NCI-H187 (cell line): Measurements from ENCODE around the gene TLE7.

ENCODE experiments used
- DNase-seq, 2 experiments: peaks; one replicate each; lab custom pipeline; 2025; lab: John Stamatoyannopoulos, UW

TLE7 gene

GRCh38 chr16:71442051-71442440 lies at the start of gene TLE7:
Gene TLE7 (minus strand): TSS chr16:71442054. CDS start chr16:71433324, 8,730 bp downstream.
- DNase-seq = no peak

GRCh38 chr16:71491054-71491453 lies 49.2 kb upstream of the TLE7 start:
- DNase-seq = no peak

GRCh38 chr16:71490361-71490760 lies 48.5 kb upstream of the TLE7 start:
- DNase-seq = no peak

DNA sequence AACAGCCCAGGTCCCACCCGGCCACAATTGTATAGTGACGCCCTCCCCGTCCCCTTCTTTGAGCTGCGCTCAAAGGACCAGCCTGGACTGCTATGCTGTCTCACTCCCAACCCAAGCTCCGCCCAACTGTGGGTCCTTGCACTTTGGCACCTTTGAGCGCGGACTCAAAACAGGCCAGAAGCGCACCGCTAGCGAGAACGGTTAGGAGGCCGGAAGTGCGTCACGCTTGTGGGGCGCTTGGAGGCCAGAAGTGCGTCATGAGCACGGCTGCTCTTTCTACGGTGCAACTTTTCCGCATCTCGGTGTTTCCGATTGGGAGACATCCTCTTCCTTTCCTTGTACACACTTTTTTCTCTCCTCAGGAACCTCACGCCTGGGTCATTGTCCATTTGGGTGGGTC lies 47.3 kb upstream of the TLE7 start, which contains the start of gene ZNF19:
Gene ZNF19, minus strand, starts transcription at position 203 of the 400 bp plus-strand sequence. CDS start 7,210 bp downstream, outside the sequence.
- DNase-seq = no peak

DNA sequence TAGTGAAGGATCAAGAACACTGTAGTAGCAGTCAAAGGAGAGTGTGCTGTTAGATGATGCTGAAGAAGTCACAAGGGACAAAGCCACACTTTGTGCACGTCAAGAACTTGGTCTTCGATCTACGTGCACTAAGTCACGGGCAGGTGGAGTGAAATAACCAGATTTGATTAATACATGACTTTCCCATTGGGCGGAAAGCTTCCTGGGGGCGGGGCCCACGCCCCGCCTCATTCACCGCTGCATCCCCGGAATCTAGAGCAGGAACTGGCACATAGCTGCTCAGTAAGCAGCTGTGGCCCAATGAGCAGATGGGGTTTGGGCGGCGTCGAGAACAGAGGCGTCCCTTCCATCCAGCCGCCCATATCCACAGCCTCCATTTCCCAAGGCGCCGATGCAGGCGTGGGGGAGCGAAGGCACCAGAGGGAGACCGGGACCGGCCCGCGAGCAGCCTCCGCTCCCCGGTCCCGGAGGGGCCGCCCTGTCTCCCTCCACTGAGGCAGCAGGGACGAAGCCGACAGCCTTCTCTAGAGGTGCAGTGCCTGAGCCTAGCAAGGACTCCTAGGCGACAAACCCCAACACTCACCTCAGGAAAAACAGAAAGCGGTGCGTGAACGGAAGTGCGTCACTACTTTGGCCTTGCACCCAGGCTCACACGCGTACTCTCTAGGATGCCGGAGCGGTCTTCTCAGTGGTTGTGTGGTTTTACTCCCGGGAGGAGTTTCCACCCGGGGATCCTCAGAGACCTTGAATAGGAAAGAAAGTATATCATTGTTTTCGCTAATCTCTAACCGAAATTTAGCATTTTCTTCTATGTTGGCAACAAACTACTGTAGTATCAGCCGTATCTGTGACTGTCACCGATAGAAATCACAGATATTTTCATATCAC lies 42.4 kb upstream of the TLE7 start:
- peak; percentile 14 to 44 for DNase-seq

- DNase-seq = no peak
These were observed 40.7 kb upstream of the TLE7 start for GRCh38 chr16:71482569-71482968.

GRCh38 chr16:71480956-71481355 lies 39.1 kb upstream of the TLE7 start:
- DNase-seq = no peak

DNA sequence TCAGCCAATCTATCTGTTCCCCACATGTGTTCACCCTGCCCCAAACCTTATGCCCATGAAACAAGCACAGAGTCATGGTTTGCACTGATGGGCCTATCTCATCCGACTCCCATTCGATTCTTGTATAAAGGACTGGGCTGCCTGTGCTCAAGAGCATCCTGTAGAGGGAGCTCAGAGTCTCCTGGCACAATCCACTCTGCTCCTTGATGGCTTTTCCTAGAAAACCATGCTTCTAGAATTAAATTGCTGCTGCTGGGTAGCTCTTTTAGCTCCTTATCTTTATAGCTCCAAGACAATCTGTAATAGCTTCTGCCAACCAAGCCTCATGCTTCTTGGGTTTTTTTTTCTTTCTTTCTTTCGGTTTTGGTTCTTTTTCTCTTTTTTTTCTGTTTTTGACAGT lies 37.6 kb upstream of the TLE7 start:
- DNase-seq = no peak

DNA sequence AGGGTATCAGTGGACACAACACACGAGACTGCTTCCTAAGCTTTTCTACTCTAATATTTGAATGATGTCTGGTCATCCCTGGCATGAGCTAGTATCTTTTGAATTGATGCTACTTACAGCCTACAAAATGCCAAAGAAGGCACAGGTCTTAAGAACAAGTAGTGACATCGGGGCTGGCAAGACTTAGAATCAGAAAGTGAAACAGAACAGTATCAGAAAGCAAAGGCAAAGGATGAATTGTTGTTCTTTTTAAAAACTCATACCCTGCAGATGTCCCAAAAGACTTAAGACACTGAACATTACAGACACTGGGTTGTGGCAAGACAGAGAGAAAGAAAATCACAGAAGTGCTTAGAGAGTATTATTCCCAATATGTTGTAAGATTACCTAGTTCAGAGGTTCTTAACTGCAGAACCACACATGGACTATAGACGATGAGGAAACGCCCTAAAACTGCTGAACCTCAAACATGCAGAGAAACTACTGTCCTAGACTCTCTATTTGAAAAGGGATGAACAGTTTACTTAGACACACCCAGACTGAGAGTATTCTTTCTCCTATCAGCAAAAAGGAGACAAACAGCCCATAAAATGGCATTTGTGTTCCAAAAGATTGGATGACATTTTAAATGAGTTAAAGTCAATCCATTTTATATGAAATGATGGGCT lies 34.7 kb upstream of the TLE7 start:
- no peak for DNase-seq

- DNase-seq = no peak
These were observed 33.0 kb upstream of the TLE7 start for GRCh38 chr16:71474864-71475263.

DNA sequence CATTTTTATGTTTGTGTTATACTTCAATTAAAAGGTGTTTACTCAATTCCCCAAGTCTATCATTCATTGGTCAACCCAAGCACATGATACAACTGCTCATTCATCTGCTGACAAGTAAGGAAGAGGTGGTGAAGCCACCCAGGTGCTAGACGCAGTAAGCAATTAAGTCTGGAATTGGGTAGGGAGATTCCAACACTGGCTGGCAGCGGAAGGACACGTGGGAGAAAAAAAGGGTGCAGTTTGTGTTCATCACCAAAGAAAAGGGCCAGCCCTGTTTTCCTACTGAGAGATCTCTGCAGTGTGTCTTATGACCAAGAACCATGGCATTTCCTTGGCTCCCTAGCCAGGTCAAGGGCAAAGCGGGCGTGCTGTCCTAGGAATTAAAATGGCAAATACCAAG lies 32.0 kb upstream of the TLE7 start:
- DNase-seq = no peak

DNA sequence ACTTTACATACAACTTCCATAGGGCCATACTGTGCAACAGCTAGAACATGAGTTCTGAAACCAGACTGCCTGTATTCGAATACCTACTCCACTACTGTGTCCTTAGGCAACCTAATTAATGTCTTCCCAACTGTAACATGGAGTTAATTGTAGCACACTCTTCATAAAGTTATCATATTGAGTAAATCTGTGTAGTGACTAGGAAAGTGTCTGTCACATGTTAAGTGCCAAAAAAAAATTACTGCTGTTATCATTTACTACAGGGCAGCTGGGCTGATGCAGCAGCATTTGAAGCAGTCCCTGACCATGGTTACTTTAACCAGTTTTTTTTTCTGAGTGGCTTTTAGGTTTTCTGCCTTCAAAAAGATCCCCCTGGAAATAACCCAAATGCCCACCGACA lies 31.1 kb upstream of the TLE7 start:
- no peak for DNase-seq

- no peak for DNase-seq
These were observed 30.2 kb upstream of the TLE7 start for GRCh38 chr16:71472051-71472450.

- DNase-seq = no peak
These were observed 26.0 kb upstream of the TLE7 start for GRCh38 chr16:71467810-71468209.

- no peak for DNase-seq
These were observed 22.4 kb upstream of the TLE7 start for GRCh38 chr16:71464231-71464630.

- DNase-seq = peak; percentile 17 to 26
These were observed 20.1 kb upstream of the TLE7 start, which contains the start of gene ZNF23 for GRCh38 chr16:71461686-71462648. Gene ZNF23 (minus strand): TSS chr16:71462247. CDS start chr16:71456796, 5,451 bp downstream.

DNA sequence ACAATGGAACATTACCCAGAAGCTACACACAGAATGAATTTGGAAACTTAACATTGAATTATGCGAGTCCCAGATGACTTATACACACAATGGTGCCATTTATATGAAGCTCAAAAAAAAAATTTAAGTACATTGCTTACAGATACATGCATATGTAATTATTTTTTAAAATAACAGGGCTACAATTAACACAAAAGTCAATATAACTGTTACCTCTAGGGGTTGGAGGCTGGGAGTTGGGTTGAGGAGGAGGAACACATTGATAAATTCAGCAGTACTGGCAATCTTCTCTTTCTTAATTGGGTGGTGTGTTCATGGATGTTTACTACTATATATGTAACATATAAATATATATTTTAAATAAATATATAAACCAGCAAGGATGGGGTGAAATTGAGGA lies 19.1 kb upstream of the TLE7 start:
- DNase-seq = no peak

- DNase-seq = no peak
These were observed 18.4 kb upstream of the TLE7 start for GRCh38 chr16:71460236-71460635.

GRCh38 chr16:71459510-71459909 lies 17.7 kb upstream of the TLE7 start:
- no peak for DNase-seq

GRCh38 chr16:71456801-71457200 lies 14.9 kb upstream of the TLE7 start:
- no peak for DNase-seq

DNA sequence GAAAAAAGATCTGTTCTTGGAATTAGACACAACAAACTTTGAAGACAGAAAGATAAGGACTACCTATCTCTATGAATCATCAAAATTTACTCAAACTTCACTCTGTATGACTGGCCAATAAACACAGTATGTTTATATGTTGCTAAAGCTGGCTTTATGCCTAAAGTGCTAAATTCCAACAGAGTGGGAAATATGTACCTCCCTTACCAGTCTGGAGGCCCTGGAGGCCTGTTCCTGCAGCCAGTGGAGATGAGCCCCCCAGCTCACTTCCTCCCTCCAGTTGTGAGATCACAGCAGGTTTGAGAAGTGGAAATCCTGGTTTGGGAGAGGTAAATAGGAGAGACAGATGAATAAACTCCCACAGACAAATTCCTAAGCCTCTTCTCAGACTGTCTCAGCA lies 11.2 kb upstream of the TLE7 start:
- no peak for DNase-seq

DNA sequence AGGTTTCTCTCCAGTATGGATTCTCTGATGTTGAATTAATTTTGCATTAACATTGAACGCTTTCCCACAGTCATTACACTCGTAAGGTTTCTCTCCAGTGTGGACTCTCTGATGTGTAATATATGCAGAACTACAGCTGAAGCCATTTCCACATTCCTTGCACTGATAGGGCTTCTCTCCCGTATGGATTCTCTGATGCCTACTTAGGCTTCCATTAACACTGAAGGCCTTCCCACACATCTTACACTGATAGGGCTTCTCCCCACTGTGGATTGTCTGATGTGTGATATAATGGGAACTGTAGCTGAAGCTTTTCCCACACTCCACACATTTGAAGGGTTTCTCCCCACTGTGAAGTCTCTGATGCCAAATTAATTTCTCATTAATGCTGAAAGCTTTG lies 7.2 kb upstream of the TLE7 start:
- no peak for DNase-seq
